Testis (tissue), 2 donors: ENCODE data around the gene CKAP5.

ENCODE experiments used
- POLR2A ChIP-seq: fragments of 450-650 bp; IDR thresholded peaks from one replicate; pipeline ENCODE4 v1.6.1; 2017; ENCODE audit warnings: antibody characterized with exemption, mild to moderate bottlenecking, moderate library complexity
- TF ChIP-seq, protein P1 (sequence below), 3 experiments: fragments of 450-650 bp in 2 of 3; fragments of 200-600 bp in 1 of 3; sonication (generic) in 1 of 3; IDR thresholded peaks; one replicate each; pipeline ENCODE4 v1.5.1; 2016 to 2019; ENCODE audit warnings: antibody characterized with exemption in 3 of 3, mild to moderate bottlenecking in 2 of 3, moderate library complexity in 1 of 3

DNA sequence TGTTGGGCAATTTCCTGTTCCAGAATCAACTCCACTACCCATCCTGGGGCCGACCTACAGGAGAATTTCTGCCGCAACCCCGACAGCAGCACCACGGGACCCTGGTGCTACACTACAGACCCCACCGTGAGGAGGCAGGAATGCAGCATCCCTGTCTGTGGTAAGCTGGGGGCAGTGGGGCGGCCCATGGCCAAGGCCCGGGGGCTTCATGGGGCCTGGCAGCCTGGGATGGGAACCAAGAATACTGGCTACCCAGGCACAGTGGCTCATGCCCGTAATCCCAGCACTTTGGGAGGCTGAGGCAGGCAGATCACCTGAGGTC, 122.8 kb downstream of the CKAP5 start:
- TF ChIP-seq, protein P1, sequence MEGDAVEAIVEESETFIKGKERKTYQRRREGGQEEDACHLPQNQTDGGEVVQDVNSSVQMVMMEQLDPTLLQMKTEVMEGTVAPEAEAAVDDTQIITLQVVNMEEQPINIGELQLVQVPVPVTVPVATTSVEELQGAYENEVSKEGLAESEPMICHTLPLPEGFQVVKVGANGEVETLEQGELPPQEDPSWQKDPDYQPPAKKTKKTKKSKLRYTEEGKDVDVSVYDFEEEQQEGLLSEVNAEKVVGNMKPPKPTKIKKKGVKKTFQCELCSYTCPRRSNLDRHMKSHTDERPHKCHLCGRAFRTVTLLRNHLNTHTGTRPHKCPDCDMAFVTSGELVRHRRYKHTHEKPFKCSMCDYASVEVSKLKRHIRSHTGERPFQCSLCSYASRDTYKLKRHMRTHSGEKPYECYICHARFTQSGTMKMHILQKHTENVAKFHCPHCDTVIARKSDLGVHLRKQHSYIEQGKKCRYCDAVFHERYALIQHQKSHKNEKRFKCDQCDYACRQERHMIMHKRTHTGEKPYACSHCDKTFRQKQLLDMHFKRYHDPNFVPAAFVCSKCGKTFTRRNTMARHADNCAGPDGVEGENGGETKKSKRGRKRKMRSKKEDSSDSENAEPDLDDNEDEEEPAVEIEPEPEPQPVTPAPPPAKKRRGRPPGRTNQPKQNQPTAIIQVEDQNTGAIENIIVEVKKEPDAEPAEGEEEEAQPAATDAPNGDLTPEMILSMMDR (IDR thresholded peaks at IDR 0.05): no peak
- no peak for TF ChIP-seq POLR2A
